ENCODE results near the gene HBD.
"Not testable (repeated sequence)": the region's sequence is repeated elsewhere in the genome, so short reads cannot be mapped to it uniquely, and the experiment has no call there.

HBD gene

DNA sequence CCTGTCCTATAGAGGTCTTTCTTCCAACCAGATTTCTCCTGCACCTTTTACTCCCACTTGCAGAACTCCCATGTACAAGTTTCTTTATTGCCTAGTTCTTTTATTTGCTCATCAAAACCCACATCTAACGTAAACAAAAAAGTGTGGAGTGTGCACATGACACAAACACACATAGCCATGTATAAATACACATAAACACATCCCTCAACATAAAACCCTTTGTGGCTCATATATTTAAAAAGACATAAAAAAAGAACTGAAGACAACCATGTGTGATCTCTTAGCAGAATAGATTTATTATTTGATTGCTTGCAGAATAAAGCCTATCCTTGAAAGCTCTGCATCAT lies 18.6 kb upstream of the HBD start:
- no peak overlapping the region for H3K4me3 ChIP-seq (replicated peaks; ENCODE audit: low read depth, low read length)
- TF ChIP-seq, protein P1, sequence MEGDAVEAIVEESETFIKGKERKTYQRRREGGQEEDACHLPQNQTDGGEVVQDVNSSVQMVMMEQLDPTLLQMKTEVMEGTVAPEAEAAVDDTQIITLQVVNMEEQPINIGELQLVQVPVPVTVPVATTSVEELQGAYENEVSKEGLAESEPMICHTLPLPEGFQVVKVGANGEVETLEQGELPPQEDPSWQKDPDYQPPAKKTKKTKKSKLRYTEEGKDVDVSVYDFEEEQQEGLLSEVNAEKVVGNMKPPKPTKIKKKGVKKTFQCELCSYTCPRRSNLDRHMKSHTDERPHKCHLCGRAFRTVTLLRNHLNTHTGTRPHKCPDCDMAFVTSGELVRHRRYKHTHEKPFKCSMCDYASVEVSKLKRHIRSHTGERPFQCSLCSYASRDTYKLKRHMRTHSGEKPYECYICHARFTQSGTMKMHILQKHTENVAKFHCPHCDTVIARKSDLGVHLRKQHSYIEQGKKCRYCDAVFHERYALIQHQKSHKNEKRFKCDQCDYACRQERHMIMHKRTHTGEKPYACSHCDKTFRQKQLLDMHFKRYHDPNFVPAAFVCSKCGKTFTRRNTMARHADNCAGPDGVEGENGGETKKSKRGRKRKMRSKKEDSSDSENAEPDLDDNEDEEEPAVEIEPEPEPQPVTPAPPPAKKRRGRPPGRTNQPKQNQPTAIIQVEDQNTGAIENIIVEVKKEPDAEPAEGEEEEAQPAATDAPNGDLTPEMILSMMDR (IDR thresholded peaks at IDR 0.05; ENCODE audit: low read depth, low read length, missing control alignments) = no peak
- DNase-seq (ENCODE audit: extremely low read depth, low read depth) = no peak

- H3K4me3 ChIP-seq (replicated peaks; ENCODE audit: low read depth, low read length) = no peak overlapping the region
- DNase-seq (ENCODE audit: extremely low read depth, low read depth) = no peak
- TF ChIP-seq, protein P1 (IDR thresholded peaks at IDR 0.05; ENCODE audit: low read depth, low read length, missing control alignments) = no peak
Measured at GRCh38 chr11:5252192-5252918, 18.1 kb upstream of the HBD start.

DNA sequence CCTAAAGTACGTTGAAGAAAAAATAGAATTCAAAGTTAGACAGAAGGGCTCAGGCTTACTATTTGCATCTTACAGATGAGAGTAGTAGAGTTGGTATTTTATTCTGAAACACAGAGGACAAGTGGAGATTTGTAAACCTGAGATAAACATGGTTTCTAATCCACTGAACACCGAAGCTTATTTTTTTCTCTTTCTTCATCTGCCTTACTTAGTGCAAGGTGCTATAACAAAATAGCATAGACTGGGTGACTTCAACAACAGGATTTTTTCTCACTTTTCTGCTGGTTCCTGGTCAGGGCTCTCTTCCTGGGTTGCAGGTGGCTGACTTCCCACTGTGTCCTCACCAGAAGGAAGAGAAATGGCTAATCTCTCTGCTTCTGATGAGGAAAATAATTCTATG lies 17.5 kb upstream of the HBD start:
- H3K4me3 ChIP-seq (replicated peaks; ENCODE audit: low read depth, low read length) = no peak overlapping the region
- no peak for DNase-seq (ENCODE audit: extremely low read depth, low read depth)
- TF ChIP-seq, protein P1 (IDR thresholded peaks at IDR 0.05; ENCODE audit: low read depth, low read length, missing control alignments) = no peak

DNA sequence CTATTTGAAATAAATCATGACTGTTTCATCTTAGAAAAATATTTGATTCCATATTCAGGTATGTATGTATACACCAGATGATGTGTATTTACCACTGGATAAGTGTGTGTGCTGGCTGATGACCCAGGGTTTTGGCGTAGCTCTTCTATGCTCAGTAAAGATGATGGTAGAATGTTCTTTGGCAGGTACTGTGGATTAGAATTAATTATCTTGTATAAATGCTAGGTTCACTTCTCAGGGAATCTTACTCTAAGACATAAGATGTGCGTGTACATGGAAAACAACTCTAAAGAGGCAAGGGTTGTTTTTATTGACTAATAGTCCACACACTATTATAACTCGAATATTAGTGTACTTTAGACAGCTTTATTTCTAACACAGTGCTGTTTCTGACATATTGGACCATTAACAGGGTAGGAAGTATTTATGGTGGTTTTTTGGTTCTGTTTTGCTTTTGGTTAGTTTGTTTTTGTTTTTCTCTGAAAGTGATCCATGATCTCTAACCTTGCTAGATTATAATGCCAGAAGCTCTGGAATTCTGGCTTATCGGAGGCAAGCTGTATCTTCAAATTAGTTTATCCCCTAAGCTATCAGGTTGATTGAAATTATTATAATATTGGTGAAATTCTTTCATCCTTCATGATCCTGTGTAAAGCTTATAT lies 16.4 kb upstream of the HBD start:
- no peak overlapping the region for H3K4me3 ChIP-seq (replicated peaks; ENCODE audit: low read depth, low read length)
- no peak for DNase-seq (ENCODE audit: extremely low read depth, low read depth)
- TF ChIP-seq, protein P1 (IDR thresholded peaks at IDR 0.05; ENCODE audit: low read depth, low read length, missing control alignments) = no peak

DNA sequence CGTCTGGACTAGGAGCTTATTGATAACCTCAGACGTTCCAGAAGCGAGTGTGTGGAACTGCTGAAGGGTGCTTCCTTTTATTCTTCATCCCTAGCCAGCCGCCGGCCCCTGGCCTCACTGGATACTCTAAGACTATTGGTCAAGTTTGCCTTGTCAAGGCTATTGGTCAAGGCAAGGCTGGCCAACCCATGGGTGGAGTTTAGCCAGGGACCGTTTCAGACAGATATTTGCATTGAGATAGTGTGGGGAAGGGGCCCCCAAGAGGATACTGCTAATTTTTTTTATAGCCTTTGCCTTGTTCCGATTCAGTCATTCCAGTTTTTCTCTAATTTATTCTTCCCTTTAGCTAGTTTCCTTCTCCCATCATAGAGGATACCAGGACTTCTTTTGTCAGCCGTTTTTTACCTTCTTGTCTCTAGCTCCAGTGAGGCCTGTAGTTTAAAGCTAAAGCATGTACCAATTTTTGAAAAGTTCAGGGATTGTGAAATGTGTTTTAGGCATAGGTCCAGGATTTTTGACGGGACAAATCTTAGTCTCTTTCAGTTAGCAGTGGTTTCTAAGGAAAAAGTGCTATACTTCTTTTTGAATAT lies 15.6 kb upstream of the HBD start, which contains the start of gene HBG1:
TSS of gene HBG1 (minus strand) at position 51 of the 590 bp plus-strand sequence. CDS start 53 bp downstream, outside the sequence.
- not testable (repeated sequence) for DNase-seq (ENCODE audit: extremely low read depth, low read depth); H3K4me3 ChIP-seq (replicated peaks; ENCODE audit: low read depth, low read length)

DNA sequence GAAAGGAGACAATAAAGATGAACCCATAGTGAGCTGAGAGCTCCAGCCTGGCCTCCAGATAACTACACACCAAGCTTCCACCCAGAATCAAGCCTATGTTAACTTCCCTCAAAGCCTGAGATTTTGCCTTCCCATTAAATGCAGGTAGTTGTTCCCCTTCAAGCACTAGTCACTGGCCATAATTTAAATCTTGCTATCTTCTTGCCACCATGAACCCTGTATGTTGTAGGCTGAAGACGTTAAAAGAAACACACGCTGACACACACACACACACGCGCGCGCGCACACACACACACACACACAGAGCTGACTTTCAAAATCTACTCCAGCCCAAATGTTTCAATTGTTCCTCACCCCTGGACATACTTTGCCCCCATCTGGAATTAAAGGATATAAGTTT lies 14.2 kb upstream of the HBD start:
- DNase-seq (ENCODE audit: extremely low read depth, low read depth); H3K4me3 ChIP-seq (replicated peaks; ENCODE audit: low read depth, low read length): not testable (repeated sequence)

GRCh38 chr11:5247472-5248192 lies 13.3 kb upstream of the HBD start:
- H3K4me3 ChIP-seq (replicated peaks; ENCODE audit: low read depth, low read length) = no peak overlapping the region
- DNase-seq (ENCODE audit: extremely low read depth, low read depth) = no peak
- TF ChIP-seq, protein P1 (IDR thresholded peaks at IDR 0.05; ENCODE audit: low read depth, low read length, missing control alignments) = no peak
